ENCODE measurements around the gene ZSWIM6. TPM values are rescaled to one million over a fixed set of nuclear protein-coding genes. Genes with fewer than 3 reads are reported as not detected.

The ZSWIM6 gene
- total and polyA plus RNA-seq, 8 donors: 2.9 to 39.3 (median 15.4) TPM

DNA sequence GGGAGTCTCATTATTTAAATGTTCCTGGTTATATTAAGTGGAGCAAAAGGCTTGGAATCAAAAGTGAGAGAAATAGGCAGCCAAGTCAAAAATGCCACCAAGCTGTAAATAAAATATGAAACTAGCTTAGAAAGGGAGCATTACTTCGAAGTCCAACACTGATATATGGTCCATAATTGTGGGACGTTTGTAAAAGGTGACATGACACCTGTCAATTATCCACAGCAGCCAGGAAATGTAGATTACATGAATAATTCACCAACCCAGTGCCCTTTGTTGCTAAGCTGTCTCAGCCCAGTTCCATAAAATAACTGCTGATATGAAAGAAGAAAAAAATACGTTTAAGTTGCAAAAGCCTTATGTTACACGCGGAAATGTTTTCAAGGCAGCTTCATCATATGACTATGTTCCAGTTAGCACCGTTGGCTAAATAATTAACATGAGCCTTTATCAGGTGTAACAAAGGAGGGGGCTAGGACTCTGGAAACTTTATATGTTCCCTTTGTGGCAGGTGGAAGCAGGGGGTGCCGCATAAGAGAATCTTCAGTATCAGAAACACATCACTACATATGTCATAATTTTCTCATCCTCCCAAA lies 39.9 kb upstream of the ZSWIM6 start:
- intact Hi-C loops (cut with DNase I; ENCODE audit: low total_unique reads): no loop called here
- no peaks in the 10 kb centered on the region for H3K9me3 ChIP-seq
- no peaks in the 10 kb centered on the region for H3K27me3 ChIP-seq
- H3K4me1 ChIP-seq: peaks cover 22 to 39% (median 27%) of the 10 kb centered on the region in 4 donors
- TF ChIP-seq, protein P1, sequence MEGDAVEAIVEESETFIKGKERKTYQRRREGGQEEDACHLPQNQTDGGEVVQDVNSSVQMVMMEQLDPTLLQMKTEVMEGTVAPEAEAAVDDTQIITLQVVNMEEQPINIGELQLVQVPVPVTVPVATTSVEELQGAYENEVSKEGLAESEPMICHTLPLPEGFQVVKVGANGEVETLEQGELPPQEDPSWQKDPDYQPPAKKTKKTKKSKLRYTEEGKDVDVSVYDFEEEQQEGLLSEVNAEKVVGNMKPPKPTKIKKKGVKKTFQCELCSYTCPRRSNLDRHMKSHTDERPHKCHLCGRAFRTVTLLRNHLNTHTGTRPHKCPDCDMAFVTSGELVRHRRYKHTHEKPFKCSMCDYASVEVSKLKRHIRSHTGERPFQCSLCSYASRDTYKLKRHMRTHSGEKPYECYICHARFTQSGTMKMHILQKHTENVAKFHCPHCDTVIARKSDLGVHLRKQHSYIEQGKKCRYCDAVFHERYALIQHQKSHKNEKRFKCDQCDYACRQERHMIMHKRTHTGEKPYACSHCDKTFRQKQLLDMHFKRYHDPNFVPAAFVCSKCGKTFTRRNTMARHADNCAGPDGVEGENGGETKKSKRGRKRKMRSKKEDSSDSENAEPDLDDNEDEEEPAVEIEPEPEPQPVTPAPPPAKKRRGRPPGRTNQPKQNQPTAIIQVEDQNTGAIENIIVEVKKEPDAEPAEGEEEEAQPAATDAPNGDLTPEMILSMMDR (IDR thresholded peaks at IDR 0.05): no peak
- TF ChIP-seq POLR2A (IDR thresholded peaks at IDR 0.05) (no peak), EP300 (IDR thresholded peaks at IDR 0.05) (no peak), POLR2AphosphoS5 (IDR thresholded peaks at IDR 0.05) (no peak)
- 32 to 51% (median 47%) methylated on average over 7 of the region's 7 CpGs for WGBS, 5 donors
- H3K36me3 ChIP-seq: no peaks in the 10 kb centered on the region
- H3K4me3 ChIP-seq: no peak overlapping the region
- DNase-seq: peak in 1 of 2 donors; percentile 68
- H3K27ac ChIP-seq: peak overlapping the region; percentile 49 to 82 (median 72)

DNA sequence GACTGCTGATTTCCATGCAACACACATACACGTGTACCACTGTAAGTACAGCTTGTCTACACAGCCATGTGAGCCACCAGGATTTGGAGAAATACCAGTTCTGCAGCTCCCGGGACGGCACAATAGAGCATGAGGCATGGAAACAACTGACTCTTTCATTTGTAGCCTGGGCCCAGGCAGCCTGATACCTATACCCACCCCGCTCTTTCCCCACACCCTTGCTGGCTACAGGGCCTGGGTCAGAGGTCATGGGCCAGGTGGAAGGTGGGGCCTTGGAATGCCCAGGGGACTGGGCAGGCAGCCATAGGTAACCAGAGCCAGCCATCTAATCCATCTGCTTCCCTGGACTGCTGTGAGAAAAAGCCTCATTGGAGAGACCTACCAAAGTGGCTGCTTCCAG lies 39.0 kb upstream of the ZSWIM6 start:
- no peaks in the 10 kb centered on the region for H3K36me3 ChIP-seq
- 0 to 67% (median 40%) methylated on average over 1 to 4 of the region's 4 CpGs for WGBS, 5 donors
- peaks cover 29 to 48% (median 32%) of the 10 kb centered on the region in 4 donors for H3K4me1 ChIP-seq
- H3K4me3 ChIP-seq: no peak overlapping the region
- peak overlapping the region; percentile 57 to 82 (median 72) for H3K27ac ChIP-seq
- no peak for TF ChIP-seq EP300 (IDR thresholded peaks at IDR 0.05)
- TF ChIP-seq, protein P1 (IDR thresholded peaks at IDR 0.05): no peak
- TF ChIP-seq POLR2AphosphoS5 (IDR thresholded peaks at IDR 0.05): peak in 2 of 3 donors; percentile 42 to 64
- intact Hi-C loops (cut with DNase I; ENCODE audit: low total_unique reads): no loop called here
- DNase-seq: peak; percentile 86 to 89
- H3K9me3 ChIP-seq: no peaks in the 10 kb centered on the region
- H3K27me3 ChIP-seq: no peaks in the 10 kb centered on the region

DNA sequence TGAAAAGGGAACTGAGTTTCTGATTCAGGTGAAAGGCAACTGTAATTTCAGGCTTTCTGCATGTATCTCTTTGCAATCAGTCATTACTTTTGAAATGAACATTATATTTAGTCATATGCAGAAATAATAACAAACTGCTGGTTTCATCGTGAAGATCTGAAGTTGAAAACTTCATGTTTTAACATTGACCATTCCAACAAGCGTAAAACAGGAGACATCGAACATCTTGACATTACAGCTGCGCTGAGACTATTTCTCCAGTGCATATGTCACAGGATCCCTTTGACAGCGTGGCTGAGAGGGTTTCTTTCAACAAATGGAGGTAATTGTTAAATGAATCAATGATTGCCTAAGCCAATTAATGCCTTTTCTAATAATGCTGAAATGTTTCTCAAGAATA lies 38.2 kb upstream of the ZSWIM6 start:
- H3K36me3 ChIP-seq: no peaks in the 10 kb centered on the region
- no peak overlapping the region for H3K4me3 ChIP-seq
- no peaks in the 10 kb centered on the region for H3K9me3 ChIP-seq
- intact Hi-C loops (cut with DNase I; ENCODE audit: low total_unique reads): no loop called here
- no peak for TF ChIP-seq POLR2A (IDR thresholded peaks at IDR 0.05)
- no peak for TF ChIP-seq POLR2AphosphoS5 (IDR thresholded peaks at IDR 0.05)
- TF ChIP-seq, protein P1 (IDR thresholded peaks at IDR 0.05): no peak
- no peak for TF ChIP-seq EP300 (IDR thresholded peaks at IDR 0.05)
- H3K27me3 ChIP-seq: no peaks in the 10 kb centered on the region
- H3K27ac ChIP-seq: peak overlapping the region in 4 of 5 donors; percentile 67 to 82 (median 75)
- DNase-seq: no peak
- H3K4me1 ChIP-seq: peaks cover 30 to 56% (median 39%) of the 10 kb centered on the region in 4 donors
- WGBS, 5 donors: 93 to 95% (median 95%) methylated on average over 5 of the region's 5 CpGs

DNA sequence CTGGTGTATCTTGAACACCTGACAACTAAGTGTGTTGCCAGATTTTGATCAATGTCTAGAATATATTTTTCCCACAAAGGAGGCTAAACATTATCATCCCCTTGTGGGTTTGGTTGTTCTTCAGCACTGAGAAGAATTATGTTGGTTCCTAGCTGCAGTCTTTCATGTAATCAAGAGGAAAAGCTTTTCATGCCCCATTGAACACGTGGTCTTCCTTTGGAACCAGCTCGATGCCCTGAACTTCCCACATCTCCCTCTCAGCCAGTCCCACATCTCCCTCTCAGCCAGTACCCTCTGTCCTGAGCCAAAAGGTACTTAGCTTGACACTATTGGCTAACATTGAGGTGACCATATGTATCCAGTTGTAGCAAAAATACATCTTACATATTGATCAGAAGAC lies 36.7 kb upstream of the ZSWIM6 start:
- Histone ChIP-seq H3K27ac (no peak overlapping the region), H3K4me1 (peaks cover 25 to 68% (median 45%) of the 10 kb centered on the region in 4 donors), H3K4me3 (no peak overlapping the region), H3K9me3 (no peaks in the 10 kb centered on the region), H3K27me3 (no peaks in the 10 kb centered on the region), H3K36me3 (no peaks in the 10 kb centered on the region)
- TF ChIP-seq POLR2AphosphoS5 (IDR thresholded peaks at IDR 0.05) (no peak), POLR2A (IDR thresholded peaks at IDR 0.05) (no peak), EP300 (IDR thresholded peaks at IDR 0.05) (no peak)
- TF ChIP-seq, protein P1 (IDR thresholded peaks at IDR 0.05): no peak
- intact Hi-C loops (cut with DNase I; ENCODE audit: low total_unique reads): no loop called here
- WGBS, 5 donors: 81 to 95% (median 85%) methylated on average over 2 of the region's 2 CpGs
- no peak for DNase-seq

Data from stomach (tissue), 9 donors.